GM18511 (cell line): Measurements from ENCODE around the gene ZC3HAV1.
"Not testable (repeated sequence)": the region's sequence is repeated elsewhere in the genome, so short reads cannot be mapped to it uniquely, and the experiment has no call there.

Source experiments
- ATAC-seq: cut with Tn5 transposase; IDR thresholded peaks from one replicate; pipeline ENCODE4 v1.9.1; 2021; ENCODE audit warnings: mild to moderate bottlenecking, moderate library complexity; ENCODE audit not compliant: unreplicated experiment

The ZC3HAV1 gene

DNA sequence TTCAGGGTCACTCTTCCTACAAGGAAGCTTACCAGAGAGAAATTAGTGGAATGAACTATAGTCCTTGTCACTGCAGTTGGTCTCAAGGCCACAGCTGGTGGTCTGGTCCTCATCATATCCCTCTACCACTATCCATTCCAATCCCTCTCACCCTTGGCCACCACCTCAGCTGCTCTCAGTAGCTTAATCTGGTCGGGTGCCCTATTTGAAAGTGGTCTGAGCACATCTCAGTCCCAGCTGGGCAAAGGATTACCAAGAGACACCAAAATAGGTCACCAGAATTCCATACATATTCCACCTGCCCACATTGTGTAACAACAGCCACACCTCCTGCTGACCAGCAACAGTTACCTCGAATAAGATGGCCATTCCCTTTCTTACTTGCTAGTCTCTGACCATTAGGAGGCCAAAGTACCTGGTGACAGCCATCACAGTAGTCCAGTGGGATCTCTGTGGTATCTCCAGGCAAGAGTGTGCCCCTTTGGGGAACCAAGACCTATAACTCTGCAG lies 3.3 kb upstream of the ZC3HAV1 start:
- ATAC-seq = no peak

DNA sequence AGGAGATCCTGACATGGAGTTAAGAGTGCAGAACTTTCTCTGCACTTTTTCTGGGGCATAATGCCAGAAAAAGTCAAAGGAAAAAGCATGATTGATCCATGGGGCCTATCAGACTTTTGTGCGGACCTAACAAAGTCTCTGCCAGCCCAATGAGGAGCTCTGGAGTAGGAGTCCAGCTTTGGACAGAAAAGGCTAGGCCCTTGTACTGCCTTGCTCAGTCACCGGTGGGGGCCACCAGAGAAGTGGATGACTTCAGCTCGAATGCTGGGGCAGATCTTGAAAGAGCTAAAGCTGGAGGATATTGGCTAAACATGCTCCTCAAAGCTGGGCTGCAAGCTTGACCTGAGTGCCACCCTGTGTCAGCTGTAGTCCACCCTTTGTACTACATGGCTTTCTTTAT lies 2.8 kb upstream of the ZC3HAV1 start:
- no peak for ATAC-seq

DNA sequence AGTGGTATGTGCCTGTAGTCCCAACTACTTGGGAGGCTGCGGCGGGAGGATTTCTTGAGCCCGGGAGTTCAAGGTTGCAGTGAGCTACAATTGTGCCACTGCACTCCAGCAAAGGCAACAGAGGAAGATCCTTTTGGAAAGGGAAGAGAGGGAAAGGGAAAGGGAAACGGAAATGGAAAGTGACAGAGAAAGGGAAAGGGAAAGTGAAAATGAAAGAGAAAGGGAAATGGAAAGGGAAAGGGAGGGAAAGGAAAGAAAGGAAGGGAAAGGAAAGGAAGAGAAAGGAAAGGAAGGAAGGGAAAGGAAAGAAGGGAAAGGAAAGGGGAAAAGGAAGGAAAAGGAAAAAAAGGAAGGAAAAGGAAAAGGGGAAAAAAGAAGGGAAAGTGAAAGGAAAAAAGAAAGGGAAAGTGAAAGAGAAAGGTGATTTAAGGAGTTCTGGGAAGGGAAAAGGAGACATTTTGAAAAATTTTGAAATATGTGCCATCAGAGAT lies 2.3 kb upstream of the ZC3HAV1 start:
- ATAC-seq = no peak

DNA sequence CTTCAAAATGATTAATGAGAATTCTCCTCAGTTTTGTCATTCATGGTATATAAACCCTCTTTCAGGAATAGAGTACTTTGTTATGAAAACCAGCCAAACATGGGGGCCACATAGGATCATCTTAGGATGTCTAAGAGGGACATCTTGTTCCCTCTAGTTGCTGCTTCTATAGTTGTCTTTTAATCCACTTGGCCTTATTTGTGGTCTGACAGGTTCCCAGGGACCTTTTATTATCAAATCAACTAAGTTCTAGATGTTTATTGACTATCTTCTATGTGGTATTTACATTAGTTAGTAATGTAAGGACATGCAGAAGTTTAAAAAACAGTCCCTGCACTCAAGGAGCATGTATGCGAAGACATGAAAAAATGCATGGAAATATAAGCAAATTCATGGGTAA lies 1.6 kb upstream of the ZC3HAV1 start:
- ATAC-seq = no peak

DNA sequence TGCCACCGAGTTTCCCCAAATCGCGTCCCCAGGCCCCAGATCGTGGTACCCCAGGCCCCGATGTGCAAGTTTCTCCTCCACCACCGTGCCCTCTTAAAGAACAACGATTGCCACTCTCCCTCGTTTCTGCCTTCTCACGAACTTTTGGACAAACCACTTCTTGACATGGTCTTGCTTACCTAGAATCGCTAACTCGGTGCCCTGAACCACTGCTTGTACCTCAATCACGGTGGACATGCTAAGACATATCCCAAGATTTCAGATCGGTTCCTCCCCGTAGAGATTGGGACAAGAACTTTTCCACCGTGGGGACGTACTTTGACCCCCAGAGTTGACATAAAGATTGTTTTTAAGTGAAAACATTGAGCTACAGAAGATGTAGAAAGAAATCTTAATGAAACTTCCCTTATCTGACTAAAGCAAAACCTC lies 477 bp upstream of the ZC3HAV1 start:
- ATAC-seq = peak; percentile 21

DNA sequence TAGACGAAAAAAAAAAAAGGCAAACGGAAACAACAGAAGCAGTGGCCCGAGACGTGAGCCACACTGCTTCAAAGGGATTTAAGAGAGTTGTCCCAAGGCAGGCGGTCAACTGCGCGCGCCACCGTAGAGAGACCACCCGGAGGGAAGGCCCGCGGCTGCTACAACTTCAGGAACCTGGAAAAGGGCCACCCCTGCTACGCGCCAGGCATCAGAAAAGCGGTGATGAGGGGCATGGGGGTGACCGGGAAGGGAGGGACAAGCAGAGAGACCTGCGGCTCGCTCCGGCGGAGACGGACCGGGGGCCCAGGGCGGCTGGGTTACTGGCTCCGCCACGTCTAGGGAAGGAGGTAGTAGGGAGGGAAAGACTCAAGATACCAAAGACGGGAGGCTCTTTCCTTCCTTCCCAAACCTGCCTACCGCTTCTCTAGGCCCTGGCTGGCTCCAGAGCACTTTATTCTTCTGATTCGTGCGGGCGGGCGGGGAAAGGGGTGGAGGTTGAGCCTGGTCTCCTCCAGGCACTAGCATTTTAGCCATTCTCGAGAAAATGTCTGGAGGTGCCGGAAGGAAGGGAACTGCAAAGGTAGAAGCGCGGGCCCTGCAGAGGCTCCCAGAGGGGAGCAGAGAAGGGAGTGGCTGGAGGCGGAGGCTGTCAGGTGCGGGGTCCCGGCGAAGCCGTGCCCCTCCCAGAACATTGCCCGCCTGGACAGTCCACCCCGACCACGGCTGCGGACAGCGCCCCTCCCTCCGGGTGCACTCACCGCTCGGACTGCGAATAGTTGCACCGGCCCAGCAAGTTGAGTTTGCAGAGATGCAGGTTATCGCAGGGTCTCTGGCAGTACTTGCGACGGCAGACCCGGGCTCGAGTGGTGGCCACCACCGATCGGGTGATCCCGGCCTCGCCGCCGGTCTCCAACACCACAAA lies 993 bp downstream of the ZC3HAV1 start:
- peak; percentile 13 for ATAC-seq

DNA sequence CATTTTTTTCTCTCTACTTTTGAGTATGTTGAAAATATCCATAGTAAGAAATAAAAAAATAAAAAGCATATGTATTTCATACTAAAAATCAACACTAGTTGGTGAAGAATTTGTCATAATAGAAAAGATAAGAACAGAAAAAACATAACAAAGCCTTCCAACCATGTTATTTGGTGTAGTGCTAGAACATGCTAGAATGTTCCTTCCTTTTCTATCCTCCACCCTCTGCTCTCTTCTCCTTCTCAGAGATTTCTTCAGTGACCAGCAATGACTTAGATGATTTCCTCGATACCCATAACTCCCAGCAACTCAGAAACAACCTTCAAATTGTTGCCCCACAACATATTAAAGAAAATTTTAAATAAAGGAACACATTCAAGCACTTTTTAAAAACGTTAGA lies 2.6 kb downstream of the ZC3HAV1 start:
- ATAC-seq = no peak

DNA sequence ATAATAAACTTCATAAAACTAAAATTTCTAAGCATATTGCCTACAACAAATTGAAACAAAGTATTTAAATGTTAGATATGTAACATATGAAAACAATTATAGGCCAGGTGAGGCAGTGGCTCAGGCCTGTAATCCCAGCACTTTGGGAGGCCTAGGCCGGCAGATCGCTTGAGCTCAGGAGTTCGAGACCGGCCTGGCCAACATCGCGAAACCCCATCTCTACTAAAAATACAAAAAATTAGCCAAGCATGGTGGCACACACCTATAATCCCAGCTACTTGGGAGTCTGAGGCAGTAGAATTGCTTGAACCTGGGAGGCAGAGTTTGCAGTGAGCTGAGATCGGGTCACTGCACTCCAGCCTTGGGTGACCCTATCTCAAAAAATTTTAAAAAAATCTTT lies 3.3 kb downstream of the ZC3HAV1 start:
- ATAC-seq = not testable (repeated sequence)

DNA sequence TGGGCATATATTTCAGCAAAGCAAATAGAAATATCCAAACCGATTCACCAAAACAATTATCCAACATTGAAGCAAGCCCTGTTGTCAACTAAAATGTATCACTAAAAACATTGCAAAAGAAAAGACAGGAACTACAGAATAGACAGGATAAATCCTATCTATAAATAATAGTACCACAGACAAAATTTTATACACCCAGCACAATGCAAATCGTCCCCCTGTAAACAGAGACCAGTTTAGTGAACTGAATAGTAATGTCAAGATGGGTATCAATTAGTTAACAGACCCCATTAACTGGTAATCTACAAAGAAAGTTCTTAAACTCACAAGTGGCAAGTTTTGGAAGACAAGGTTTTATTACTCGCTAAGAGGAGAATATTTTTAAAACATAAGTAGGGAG lies 4.0 kb downstream of the ZC3HAV1 start:
- no peak for ATAC-seq

DNA sequence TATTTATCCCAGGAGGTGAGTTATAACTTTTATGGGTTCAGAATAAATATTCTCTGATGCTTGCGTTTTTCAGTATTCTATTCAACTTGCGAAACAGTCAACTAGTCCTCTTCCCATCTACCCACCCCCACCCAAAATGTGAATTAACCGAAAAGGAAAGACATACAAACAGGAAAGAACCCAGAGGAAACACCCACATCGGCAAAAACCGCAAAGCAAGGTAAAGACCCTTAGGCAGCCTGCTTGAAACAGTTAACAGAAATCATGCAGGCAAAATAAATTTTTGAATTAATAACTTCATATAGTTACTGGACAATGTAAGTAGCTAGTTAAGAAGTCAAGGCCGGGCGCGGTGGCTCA lies 5.4 kb downstream of the ZC3HAV1 start:
- ATAC-seq = no peak

DNA sequence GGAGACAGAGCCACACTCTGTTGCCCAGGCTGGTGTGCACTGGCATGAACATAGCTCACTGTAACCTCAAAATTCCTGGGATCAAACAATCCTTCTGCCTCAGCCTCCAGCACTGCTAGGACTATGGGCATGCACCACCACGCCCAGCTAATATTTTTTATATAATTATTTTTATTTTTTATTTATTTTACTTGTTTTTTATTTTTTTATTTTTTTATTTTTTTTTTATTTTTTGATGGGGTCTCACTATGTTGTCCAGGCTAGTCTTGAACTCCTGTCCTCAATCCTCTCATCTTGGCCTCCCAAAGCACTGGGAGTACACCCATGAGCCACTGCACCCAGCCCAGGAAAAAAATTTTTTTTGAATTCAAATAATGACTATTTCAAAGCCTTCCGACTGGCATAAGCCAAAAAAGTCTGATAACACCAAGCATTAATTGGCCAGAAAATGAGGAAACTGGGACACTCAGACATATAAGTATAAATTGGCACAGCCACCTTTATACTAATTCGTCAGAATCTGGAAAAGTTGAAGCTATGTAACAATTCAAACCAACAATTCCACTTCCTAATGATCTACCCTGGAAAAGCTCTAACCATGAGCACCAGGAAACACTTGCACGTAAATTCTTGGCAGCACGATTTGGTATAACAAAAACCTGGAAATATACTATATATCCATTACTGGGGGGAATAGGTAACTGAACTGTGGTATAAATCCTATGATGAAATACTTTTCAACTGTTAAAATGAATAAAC lies 6.3 kb downstream of the ZC3HAV1 start:
- ATAC-seq = no peak

DNA sequence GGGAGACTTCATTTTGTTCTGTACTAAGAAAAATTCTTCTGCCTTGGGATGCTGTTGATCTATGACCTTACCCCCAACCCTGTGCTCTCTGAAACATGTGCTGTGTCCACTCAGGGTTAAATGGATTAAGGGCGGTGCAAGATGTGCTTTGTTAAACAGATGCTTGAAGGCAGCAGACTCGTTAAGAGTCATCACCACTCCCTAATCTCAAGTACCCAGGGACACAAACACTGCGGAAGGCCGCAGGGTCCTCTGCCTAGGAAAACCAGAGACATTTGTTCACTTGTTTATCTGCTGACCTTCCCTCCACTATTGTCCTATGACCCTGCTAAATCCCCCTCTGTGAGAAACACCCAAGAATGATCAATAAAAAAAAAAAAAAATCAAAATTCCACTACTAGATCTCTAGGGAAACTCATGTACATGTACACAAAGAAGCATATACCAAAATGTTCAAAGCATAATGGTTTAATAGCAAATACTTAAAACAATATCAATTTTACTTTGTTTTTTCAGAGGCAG lies 7.8 kb downstream of the ZC3HAV1 start:
- not testable (repeated sequence) for ATAC-seq

DNA sequence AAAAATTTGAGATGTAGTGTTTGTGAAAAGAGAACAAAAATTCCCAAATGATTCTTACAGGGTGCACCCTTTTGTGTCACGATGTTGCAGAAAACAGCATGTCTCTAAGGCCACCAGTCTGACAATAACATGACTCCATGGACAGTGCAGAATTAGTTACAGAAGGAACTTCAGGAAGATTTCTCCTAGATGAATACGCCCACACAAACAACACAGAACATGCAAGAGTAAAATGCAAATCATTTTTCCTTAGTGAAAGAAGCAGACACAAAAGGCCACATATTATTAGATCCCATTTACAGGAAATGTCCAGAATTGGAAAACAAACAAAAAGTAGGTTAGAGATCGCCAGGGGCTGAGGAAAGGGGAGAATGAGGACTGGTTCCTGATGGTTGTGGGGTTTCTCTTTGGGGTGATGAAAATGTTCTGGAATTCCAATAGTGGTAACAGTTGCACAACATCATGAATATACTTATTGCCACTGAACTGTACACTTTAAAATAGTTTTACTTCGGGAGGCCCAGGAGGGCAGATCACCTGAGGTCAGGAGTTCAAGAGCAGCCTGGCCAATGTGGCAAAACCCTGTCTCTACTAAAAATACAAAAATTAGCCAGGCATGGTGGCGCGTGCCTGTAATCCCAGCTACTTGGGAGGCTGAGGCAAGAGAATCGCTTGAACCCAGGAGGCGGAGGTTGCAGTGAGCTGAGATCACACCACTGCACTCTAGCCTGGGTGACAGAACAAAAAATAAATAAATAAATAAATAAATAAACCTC lies 10.2 kb downstream of the ZC3HAV1 start:
- no peak for ATAC-seq

DNA sequence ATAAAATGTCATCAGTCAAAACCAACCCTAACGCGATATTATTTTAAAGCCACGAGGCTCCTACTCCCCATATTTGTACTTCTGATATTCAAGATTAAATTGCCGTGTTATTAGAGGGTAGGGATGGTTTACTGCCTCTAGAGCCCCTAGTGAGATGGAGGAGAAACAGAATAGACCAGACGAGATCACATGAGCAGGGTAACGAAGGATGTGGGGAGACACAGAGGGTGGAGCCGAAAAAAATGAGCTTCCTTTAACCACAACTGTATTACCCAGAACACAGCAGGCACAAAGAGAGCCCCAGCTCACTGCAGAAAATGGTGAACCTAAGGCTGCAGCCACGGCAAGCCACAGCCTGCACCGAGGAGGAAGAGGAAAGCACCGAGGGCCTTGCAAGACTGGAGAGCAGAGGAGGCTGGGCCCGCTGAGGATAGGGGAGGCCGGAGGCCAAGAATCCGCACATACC lies 14.3 kb downstream of the ZC3HAV1 start:
- ATAC-seq = peak; percentile 99

DNA sequence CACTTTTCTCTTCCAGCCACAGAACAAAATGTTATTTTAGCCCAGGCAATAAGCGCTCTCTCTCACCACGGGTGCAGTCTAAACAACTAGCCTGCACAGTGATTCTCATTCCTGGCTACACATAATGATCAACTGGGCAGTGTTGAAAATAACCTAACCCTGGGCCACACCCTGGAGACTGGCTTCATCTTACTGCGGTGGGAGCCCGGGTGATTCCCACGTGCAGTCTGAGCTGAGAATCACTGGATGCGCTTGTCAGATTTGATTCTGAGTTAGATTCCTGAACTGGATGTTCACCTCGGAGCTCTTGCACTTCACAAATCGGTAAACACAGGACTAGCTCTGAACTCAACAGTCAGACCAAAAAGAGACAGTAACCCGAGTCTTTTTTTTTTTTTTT lies 14.9 kb downstream of the ZC3HAV1 start:
- peak; percentile 20 for ATAC-seq

DNA sequence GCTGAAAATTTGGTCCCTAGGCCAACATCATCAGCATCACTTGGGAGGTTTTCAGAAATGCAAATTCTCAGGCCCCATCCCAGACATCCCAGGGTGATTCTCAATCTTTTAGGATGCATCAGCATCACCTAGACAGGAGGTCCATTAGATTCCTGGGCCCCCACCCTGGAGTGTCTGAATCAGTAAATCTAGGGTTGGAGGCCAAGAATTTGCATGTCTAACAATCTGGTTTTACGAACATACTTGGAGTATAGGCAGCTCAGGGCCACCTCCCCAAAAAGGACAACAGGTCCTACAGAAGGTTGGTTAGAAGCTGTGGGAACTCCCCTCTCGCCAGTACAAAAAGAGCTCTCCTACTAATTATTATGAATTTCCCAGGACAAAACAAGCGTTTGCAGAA lies 15.5 kb downstream of the ZC3HAV1 start:
- ATAC-seq = no peak

DNA sequence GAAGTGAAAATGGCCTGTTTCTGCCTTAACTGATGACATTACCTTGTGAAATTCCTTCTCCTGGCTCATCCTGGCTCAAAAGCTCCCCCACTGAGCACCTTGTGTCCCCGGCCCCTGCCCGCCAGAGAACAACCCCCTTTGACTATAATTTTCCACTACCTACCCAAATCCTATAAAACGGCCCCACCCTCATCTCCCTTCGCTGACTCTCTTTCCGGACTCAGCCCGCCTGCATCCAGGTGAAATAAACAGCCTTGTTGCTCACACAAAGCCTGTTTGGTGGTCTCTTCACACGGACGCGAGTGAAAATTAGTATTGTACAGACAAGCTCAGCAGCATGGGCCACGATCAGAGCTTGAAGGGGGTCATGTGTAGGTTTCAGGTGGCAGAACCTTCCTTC lies 16.0 kb downstream of the ZC3HAV1 start:
- ATAC-seq = not testable (repeated sequence)

DNA sequence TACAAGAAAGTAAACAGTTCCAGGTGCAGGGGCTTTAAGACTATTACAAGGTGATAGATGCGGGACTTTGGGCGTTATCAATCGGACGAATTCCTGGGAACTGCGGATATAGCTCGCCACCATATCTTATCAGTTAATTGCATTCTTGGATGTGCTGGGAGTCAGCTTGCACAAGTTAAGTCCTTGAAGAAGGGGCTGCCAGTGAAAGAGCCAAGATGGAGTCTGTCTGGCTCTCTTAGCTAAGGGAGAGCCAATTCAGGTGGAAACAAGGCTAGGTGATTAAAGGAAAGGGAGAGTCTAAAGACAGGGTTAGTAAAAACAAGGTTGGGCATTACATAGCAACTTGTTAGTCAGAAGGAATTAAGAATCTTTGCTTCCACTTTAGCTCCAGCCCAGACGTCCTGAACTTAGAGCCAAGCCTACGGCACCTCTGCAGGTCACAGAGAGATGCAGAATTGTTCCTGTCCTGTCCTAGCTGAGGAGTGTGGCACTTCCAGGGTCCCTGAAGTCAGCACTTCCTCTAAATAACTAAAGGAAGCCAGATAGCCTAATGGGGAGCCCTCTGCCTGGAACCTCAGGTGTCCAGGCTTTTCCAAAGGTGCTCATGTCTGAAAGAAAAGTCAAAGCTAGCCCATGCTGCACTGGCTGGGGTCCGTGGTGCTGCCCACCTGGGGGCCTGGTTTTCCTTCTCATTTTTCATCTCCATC lies 17.3 kb downstream of the ZC3HAV1 start:
- no peak for ATAC-seq

DNA sequence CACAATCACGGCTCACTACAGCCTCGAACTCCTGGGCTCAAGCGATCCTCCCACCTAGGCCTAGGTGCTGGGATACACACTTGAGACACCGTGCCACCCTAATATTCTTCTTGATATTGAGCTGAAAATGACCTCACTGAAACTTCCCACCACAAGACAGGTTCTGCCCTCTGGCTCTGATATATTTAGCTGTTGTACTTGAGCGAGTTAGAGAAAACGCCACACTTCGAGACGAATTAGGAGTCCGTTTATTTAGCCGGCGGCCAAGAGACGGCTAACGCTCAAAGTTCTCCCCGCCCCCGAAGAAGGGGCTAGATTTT lies 17.9 kb downstream of the ZC3HAV1 start:
- ATAC-seq = no peak

DNA sequence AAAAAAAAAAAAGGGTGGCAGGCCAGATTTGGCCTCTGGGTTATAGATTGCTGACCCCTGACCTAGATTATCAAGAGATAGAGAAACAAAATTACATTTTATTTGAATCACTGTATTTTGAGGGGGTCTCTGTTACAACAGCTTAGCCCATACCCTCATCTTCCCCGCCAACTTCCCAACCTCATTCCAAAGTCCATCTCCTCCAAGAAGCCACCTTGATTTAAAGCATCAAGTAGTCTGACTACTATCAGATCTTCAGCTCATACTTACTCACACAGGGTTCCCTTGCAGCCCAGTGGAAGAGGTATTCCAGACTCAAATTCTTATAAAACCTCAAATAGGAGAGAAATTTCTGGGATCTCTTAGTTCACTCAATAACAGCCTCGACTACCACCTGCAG lies 20.4 kb downstream of the ZC3HAV1 start:
- ATAC-seq = no peak
